GM12874 (cell line): ENCODE results near the gene EPHA5.

Experiments used
- CTCF ChIP-seq: IDR thresholded peaks from 2 replicates; pipeline ENCODE4 v1.5.1; 2011; ENCODE audit warnings: low read depth, mild to moderate bottlenecking, control low read depth, low read length, moderate library complexity; ENCODE audit not compliant: insufficient read depth

EPHA5 gene

DNA sequence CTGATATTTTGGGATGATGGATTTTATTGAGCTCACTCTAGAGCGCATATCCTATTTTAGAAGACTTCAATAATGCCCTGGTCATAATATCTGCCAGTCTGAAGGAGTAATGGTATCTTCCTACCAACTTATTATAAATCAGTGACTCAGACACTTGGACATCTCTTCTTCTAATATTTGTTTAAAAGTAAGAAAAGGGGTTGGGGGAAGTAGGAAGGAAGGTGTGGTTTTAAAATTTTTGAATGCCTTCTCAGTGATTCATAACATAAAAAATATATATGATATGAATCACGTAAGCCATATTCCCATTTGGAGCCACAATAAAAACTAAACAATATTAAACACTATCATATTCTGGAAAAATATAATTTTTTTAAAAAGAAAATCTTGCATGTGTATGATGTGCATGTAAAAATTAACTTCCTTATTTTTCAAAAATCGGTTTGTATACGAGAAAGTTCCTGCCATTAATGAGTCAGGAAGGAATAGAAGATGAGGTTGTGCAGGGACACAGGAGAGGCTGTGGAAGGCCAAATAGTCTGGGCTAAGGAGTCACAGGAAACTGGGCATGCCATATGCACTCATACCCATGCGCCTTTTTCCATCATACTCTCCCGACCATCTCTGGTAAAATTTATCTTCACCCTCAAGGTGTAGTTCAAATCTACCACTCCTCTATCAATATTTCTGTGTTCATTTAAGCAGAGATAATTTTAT is 286.5 kb downstream of the EPHA5 start:
- TF ChIP-seq CTCF: no peak

DNA sequence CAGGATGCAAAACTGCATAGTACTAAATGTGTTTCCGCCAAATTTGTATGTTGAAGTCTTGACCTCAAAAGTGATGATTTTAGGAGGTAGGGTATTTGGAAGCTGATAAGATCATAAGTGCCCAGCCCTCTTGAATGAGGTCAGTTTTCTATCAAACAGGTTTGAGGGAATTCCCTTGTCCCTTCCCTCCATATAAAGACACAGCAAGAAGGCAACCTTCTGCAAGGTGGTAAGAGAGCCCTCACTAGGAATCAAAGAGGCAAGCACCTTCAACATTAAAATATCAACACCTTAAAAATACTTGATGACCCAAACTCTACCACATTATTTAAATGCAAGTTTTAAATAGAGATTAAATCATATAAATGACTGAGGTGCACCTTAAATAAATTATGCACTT is 288.6 kb downstream of the EPHA5 start:
- TF ChIP-seq CTCF: no peak

DNA sequence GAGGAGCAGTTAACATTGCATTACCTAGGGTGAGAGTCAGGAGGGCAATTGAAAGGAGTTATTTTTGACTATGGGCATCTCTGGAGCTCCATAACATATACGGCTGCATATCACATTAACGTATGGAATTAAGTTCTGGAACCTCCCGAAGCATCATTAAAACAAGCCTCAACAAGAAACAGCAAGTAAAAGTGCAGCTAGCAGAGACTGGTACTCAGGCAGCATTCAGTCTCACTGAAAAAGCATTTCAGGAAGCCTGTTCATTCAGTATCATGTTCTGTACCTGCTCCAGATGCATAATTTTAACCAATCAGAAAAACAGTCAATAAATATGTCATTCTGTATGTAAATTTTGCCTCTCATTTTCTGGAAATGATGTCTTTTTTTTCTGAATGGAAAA is 299.6 kb downstream of the EPHA5 start:
- TF ChIP-seq CTCF: no peak

- TF ChIP-seq CTCF: no peak
Measured at GRCh38 chr4:65367306-65367705, 303.0 kb downstream of the EPHA5 start.

- TF ChIP-seq CTCF: no peak
Measured at GRCh38 chr4:65358914-65359313, 311.4 kb downstream of the EPHA5 start.

GRCh38 chr4:65353098-65353497 is 317.2 kb downstream of the EPHA5 start:
- no peak for TF ChIP-seq CTCF

DNA sequence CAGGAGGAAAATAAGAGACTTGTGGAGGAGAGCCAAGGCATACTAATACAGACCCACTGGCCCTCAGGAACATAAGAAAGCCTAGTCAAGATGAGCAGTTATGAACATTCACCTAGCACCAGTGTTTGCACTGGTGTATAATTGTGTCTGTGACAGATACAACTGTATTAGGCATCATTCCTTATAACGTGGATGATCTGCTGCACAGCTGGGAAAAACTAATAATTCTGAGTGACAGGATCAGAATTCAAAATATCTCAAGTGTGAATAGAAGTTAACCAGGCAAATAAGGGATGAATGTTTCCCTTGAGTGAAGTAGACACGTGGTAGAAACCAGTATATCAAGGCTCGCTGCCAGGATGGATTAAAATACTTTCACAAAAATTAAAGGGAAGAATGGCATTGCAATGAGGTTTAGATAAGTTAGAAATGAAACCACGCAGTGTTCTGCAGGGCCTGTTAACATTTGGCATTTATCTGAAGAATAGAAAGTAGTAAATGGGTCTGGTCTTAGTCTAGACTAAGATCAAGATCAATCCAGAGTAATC is 325.9 kb downstream of the EPHA5 start:
- TF ChIP-seq CTCF: no peak
